ENCODE data around the gene CST3.

The CST3 gene

DNA sequence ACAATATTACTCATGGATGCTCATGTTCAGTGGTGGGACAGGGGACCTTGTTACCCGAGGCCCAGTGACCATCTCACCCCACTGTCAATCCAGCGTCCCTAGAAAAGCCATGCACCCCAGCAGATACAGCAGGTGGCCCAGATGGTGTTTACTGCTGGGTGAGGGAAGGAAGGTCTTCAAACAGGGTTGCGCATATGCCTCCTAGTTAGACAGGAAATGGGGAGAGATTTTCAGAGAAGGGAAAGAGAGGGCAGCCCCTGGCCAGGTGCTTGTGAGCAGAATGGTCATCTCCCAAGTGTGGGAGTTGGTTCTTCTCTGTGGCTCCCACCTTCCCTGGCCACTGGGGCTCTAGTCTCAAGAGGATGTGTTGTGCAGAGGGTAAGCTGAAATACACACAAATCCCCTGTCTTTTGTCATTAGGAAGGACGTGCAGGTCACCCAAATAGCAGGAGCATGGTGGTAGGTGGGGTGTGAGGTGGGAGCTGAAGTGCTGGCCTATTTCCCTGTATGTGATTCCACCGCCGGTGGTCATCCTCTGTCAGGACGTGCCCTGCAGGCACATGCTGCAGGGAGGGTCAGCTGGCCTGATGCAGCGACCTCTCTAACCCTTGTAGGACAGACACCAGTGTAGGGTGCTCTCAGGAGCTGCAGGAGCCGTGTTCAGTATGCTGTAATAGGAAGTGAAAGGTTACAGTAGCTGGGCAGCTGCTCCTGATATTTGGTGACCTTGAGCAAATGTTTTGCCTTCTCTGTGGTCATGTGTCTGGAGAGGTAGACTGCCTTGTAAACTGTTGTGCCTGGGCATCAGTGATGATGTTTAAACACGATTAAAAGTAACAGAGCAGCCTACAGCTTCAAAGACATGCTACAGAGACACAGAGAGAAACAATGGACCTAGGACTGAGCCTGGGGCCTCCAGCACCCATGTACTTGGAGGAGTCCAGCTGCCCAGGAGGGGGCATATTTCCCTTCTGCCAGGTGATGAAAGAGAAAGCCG, 3.2 kb upstream of the CST3 start:
- DNase-seq: no peak
- H3K27ac ChIP-seq: no peak overlapping the region
- no peaks in the 10 kb centered on the region for H3K9me3 ChIP-seq (ENCODE audit: severe bottlenecking)
- TF ChIP-seq, protein P1, sequence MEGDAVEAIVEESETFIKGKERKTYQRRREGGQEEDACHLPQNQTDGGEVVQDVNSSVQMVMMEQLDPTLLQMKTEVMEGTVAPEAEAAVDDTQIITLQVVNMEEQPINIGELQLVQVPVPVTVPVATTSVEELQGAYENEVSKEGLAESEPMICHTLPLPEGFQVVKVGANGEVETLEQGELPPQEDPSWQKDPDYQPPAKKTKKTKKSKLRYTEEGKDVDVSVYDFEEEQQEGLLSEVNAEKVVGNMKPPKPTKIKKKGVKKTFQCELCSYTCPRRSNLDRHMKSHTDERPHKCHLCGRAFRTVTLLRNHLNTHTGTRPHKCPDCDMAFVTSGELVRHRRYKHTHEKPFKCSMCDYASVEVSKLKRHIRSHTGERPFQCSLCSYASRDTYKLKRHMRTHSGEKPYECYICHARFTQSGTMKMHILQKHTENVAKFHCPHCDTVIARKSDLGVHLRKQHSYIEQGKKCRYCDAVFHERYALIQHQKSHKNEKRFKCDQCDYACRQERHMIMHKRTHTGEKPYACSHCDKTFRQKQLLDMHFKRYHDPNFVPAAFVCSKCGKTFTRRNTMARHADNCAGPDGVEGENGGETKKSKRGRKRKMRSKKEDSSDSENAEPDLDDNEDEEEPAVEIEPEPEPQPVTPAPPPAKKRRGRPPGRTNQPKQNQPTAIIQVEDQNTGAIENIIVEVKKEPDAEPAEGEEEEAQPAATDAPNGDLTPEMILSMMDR (IDR thresholded peaks at IDR 0.05; ENCODE audit: low read depth, low read length): no peak
- H3K4me3 ChIP-seq (ENCODE audit: low read depth, low read length): no peak overlapping the region
- H3K36me3 ChIP-seq: peaks cover 2% of the 10 kb centered on the region
- no peaks in the 10 kb centered on the region for H3K27me3 ChIP-seq (ENCODE audit: insufficient read depth, low read depth, severe bottlenecking)

DNA sequence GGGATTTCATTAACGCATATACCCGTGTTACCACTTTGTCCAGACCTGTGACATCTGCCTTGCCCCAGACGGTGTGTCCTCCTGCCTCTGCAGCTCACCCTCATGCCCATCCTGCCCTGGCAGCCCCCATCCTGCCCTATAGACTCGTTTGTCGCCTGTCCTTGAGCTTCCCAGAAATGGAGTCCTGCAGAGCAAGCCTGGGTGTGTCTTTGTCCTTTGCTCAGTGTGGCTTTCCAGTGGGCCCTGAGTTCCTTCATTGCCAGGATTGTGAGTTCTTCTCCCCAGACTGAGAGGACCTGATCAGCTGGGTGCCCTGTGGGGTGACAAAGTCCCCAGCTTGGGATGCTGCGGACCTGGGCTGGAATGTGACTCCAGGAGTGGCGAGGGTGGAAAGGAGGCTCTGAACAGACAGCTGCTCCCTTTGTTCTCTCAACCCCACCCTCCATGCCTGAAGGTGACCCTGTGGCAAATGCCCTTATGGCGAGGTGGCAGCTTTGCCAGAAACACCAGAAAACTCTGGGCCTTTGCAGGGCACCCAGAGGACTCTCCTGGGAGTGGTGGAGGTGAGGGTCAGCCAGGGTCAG, 2.4 kb upstream of the CST3 start:
- TF ChIP-seq, protein P1 (IDR thresholded peaks at IDR 0.05; ENCODE audit: low read depth, low read length): no peak

DNA sequence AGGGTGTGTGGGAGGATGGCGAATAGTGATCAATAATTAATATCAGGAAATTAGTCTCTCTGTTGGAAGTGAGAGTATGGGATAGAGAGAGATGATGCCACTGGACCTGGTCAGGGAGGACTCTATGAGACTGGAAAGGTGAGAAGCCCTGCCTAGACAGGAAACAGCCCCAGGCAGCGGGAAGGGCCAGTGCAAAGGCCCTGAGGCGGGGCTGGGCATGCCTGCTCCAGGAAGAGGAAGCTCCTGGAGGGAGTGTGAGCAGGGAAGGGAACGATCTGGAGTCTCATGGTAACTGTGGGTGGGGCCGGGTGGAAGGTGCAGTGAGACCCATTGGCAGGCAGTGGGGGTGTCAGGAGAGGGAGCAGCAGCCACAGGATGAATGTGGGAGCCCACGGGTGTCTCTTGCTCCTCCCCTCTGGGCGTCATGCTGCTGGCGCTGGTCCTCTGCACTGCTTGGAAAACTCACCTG, 1.8 kb upstream of the CST3 start:
- TF ChIP-seq, protein P1 (IDR thresholded peaks at IDR 0.05; ENCODE audit: low read depth, low read length): no peak
- no peaks in the 10 kb centered on the region for H3K27me3 ChIP-seq (ENCODE audit: insufficient read depth, low read depth, severe bottlenecking)
- DNase-seq: no peak
- H3K4me3 ChIP-seq (ENCODE audit: low read depth, low read length): no peak overlapping the region
- H3K27ac ChIP-seq: no peak overlapping the region
- H3K9me3 ChIP-seq (ENCODE audit: severe bottlenecking): no peaks in the 10 kb centered on the region
- peaks cover 8% of the 10 kb centered on the region for H3K36me3 ChIP-seq

More for the DNA sequence above, 2.4 kb upstream of the CST3 start:
- no peak overlapping the region for H3K27ac ChIP-seq
- H3K9me3 ChIP-seq (ENCODE audit: severe bottlenecking): no peaks in the 10 kb centered on the region
- H3K4me3 ChIP-seq (ENCODE audit: low read depth, low read length): no peak overlapping the region
- H3K27me3 ChIP-seq (ENCODE audit: insufficient read depth, low read depth, severe bottlenecking): no peaks in the 10 kb centered on the region
- peaks cover 4% of the 10 kb centered on the region for H3K36me3 ChIP-seq
- DNase-seq: no peak

DNA sequence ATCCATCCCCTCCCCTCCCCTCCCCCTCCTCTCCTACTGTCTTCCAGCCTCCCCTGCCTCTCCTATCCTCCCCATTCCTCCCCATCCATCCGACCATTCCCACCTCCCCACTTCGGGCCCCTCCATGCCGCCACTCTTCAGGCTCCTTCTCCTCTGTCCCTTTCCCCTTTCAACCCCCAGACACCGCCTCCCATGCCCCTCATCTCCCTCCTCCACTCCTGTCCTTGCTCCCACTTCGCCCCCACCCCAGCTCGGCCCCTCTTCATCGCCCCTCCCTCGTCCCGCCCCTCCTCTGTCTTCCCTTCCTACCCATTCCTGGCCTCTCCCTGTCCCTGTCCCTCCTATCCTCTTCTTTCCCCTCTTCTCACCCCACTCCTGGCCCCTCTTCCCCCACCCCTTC, 554 bp upstream of the CST3 start:
- TF ChIP-seq, protein P1 (IDR thresholded peaks at IDR 0.05; ENCODE audit: low read depth, low read length): no peak
- Histone ChIP-seq H3K9me3 (ENCODE audit: severe bottlenecking) (no peaks in the 10 kb centered on the region), H3K36me3 (peaks cover 14% of the 10 kb centered on the region), H3K27me3 (ENCODE audit: insufficient read depth, low read depth, severe bottlenecking) (no peaks in the 10 kb centered on the region), H3K4me3 (ENCODE audit: low read depth, low read length) (no peak overlapping the region), H3K27ac (no peak overlapping the region)
- no peak for DNase-seq

DNA sequence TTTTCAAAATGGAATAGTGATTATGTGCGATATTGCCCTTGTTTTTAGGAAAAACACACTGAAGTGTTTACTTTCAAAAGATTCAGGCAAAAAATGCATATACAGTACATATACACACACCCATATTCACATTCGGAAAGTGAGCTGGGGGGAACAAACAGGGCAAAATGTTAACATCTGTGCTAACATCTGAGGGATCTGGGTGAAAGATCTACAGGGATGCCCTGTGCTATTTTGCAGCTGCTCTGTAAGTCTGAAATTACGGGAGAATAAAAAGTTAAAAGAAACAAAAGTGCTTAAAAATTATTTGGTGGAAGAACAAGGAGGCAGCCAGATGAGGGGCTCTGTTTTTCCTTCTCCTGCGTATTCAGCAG, 860 bp downstream of the CST3 start:
- no peak for DNase-seq
- TF ChIP-seq, protein P1 (IDR thresholded peaks at IDR 0.05; ENCODE audit: low read depth, low read length): no peak
- H3K27ac ChIP-seq: peak overlapping the region; percentile 95
- H3K36me3 ChIP-seq: peaks cover 25% of the 10 kb centered on the region
- no peaks in the 10 kb centered on the region for H3K9me3 ChIP-seq (ENCODE audit: severe bottlenecking)
- H3K27me3 ChIP-seq (ENCODE audit: insufficient read depth, low read depth, severe bottlenecking): no peaks in the 10 kb centered on the region
- peak overlapping the region; percentile 80 for H3K4me3 ChIP-seq (ENCODE audit: low read depth, low read length)
